Esophagus squamous epithelium (tissue), 5 donors: ENCODE data around the gene LTBP2. TPM values are rescaled to one million over a fixed set of nuclear protein-coding genes. Genes with fewer than 3 reads are reported as not detected.
A peak's percentile ranks its signal among the peaks of the same experiment; 100 is the strongest.

Source experiments
- DNase-seq: peaks from one replicate; lab custom pipeline; 2025; lab: John Stamatoyannopoulos, UW
- H3K27ac ChIP-seq, 4 donors: fragments of 200-600 bp; sonication (generic); one replicate each; pipeline ENCODE4 v1.5.1; 2016 to 2019; ENCODE audit warnings: mild to moderate bottlenecking in 1 of 4
- H3K27me3 ChIP-seq, 4 donors: fragments of 200-600 bp; sonication (generic); 1 replicate in 3 of 4; 2 replicates in 1 of 4; pipeline versions ENCODE4 v1.5.1 to v1.6.0; 2017 to 2021; ENCODE audit warnings: antibody characterized with exemption in 1 of 4
- H3K36me3 ChIP-seq, 3 donors: fragments of 200-600 bp; sonication (generic); one replicate each; pipeline ENCODE4 v1.5.1; 2016 to 2019
- H3K4me1 ChIP-seq, 3 donors: fragments of 200-600 bp; sonication (generic); one replicate each; pipeline ENCODE4 v1.5.1; 2017 to 2019
- H3K4me3 ChIP-seq, 4 donors: fragments of 200-600 bp; sonication (generic); 1 replicate in 3 of 4; 2 replicates in 1 of 4; pipeline ENCODE4 v1.5.1; 2016 to 2019; ENCODE audit warnings: mild to moderate bottlenecking in 2 of 4, moderate library complexity in 1 of 4
- H3K9me3 ChIP-seq, 3 donors: fragments of 200-600 bp; sonication (generic); one replicate each; pipeline ENCODE4 v1.5.1; 2016 to 2019
- POLR2A ChIP-seq, 4 donors: fragments of 450-650 bp; IDR thresholded peaks; one replicate each; pipeline ENCODE4 v1.6.1; 2017; ENCODE audit warnings: antibody characterized with exemption in 4 of 4, mild to moderate bottlenecking in 4 of 4, moderate library complexity in 3 of 4
- WGBS, 2 donors: methylation state at CpG; one replicate each; pipeline ENCODE4 v1.1.5; 2018; 5-methylcytosine and 5-hydroxymethylcytosine counted together
- intact Hi-C: fragments of 100-400 bp; cut with DNase I; formaldehyde crosslinking; loops from one replicate; pipeline ENCODE4 v1.15.0; 2022
- total RNA-seq, 4 donors: library from RNA; depleted of rRNA; stranded (reverse); fragments of >200 nt; gene quantifications; one replicate each; pipeline ENCODE4 v1.1.0, GENCODE V29; 2016
- TF ChIP-seq, protein P1 (sequence below), 6 experiments: fragments of 450-650 bp in 4 of 6; fragments of 200-600 bp in 2 of 6; sonication (generic) in 2 of 6; IDR thresholded peaks; one replicate each; pipeline ENCODE4 v1.5.1; 2016 to 2019; ENCODE audit warnings: antibody characterized with exemption in 6 of 6, mild to moderate bottlenecking in 4 of 6, moderate library complexity in 4 of 6
- donor health status: DM: yes; HTN: yes; CAD: no.

The LTBP2 gene
- total RNA-seq, 4 donors from 2014 or later: 10.3 to 41.6 (median 17.0) TPM

DNA sequence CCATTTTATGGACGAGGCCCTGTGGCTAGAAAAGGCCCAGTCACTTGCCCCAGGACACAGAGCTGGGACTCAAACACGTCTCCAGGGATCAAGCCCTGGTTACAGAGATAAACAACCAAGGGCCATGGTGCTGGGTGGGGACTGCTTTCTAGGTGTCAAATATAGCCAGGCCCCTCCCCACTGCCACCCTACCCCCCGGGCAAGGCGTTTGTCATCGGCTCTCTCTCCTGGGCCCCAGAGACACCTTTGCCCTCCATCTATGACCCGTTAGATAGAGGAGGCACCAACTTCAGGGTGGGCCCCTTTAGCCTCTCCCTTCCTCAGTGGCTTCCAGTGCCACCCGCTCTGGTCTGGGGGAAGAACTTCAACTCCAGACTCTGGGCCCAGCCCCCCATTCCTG, 18.0 kb downstream of the LTBP2 start:
- TF ChIP-seq, protein P1, sequence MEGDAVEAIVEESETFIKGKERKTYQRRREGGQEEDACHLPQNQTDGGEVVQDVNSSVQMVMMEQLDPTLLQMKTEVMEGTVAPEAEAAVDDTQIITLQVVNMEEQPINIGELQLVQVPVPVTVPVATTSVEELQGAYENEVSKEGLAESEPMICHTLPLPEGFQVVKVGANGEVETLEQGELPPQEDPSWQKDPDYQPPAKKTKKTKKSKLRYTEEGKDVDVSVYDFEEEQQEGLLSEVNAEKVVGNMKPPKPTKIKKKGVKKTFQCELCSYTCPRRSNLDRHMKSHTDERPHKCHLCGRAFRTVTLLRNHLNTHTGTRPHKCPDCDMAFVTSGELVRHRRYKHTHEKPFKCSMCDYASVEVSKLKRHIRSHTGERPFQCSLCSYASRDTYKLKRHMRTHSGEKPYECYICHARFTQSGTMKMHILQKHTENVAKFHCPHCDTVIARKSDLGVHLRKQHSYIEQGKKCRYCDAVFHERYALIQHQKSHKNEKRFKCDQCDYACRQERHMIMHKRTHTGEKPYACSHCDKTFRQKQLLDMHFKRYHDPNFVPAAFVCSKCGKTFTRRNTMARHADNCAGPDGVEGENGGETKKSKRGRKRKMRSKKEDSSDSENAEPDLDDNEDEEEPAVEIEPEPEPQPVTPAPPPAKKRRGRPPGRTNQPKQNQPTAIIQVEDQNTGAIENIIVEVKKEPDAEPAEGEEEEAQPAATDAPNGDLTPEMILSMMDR (IDR thresholded peaks at IDR 0.05): no peak
- no peak for TF ChIP-seq POLR2A (IDR thresholded peaks at IDR 0.05)
- Histone ChIP-seq H3K4me1 (peaks cover 22 to 91% (median 72%) of the 10 kb centered on the region in 3 donors), H3K27ac (peak overlapping the region; percentile 56 to 78 (median 76)), H3K27me3 (no peaks in the 10 kb centered on the region), H3K36me3 (no peaks in the 10 kb centered on the region), H3K9me3 (no peaks in the 10 kb centered on the region), H3K4me3 (no peak overlapping the region)
- intact Hi-C loops: no loop called here
- no peak for DNase-seq
- WGBS, 2 donors: 66 to 87% methylated on average over 3 to 6 of the region's 7 CpGs

DNA sequence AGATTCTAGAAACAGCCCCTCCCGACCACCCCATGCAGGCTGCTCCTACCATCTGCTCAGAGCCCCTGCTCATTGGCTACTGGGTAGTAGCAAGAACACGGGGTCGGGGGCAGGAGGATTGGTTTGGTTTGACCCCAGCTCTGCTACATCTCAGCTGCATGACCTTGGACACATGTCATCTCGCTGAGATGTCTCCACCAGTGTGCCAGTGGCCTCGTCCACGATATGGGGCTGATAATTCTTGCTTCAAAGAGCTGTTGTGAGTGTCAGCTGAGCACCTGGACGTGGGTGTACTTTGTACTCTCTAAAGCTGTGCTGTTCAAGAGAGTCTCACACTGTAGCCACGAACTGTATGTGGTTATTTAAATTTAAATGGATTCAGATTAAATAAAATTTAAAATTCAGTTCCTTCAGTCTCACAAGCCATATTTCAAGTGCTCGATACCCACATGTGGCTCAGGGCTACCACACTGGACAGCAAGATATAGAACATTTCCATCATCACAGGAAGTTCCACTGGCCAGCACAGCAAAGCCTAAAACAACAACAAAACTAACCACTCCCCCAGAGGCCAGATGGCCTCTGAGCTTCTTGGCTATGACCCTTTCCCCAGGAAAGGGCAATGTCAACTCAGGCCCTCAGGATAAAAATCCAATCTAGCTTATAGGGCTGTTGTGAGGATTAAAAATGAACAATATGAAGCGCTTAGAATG, 18.6 kb downstream of the LTBP2 start:
- DNase-seq: no peak
- H3K9me3 ChIP-seq: no peaks in the 10 kb centered on the region
- H3K36me3 ChIP-seq: no peaks in the 10 kb centered on the region
- peaks cover 22 to 90% (median 70%) of the 10 kb centered on the region in 3 donors for H3K4me1 ChIP-seq
- peak overlapping the region; percentile 56 to 78 (median 76) for H3K27ac ChIP-seq
- no peak overlapping the region for H3K4me3 ChIP-seq
- WGBS, 2 donors: 73% methylated on average over 10 of the region's 10 CpGs
- TF ChIP-seq, protein P1 (IDR thresholded peaks at IDR 0.05): no peak
- no peak for TF ChIP-seq POLR2A (IDR thresholded peaks at IDR 0.05)
- intact Hi-C loops: no loop called here
- no peaks in the 10 kb centered on the region for H3K27me3 ChIP-seq

DNA sequence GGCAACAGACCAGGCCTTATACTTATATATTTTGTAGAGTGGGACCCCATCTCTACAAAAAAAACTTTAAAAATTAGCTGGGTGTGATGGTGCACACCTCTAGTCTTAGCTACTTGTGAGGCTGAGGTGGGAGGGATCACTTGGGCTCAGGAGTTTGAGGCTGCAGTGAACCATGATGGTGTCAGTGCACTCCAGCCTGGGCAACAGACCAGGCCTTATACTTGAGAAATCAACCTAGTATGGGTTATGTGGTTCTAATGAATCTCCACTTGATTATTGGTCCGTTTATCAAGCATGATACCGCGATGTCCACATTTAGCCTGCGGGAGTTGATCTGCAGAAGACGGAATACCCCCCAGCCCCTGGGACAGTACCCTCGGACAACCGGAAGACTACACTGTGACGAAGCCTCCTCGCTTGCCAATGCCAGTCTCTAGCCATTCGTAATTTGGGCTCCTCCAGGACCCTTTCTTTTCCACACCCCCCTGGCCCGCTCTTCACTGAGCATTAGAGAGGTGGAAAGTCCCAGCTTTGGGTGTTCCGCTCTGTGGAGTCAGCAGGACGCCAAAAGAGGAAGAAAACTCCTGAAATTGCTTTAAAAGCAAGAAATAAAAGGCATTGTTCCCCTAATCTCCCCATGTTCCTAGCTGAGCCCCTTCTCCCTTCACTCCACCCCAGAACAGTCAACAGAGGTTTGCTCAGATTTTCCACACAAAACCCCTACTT, 19.4 kb downstream of the LTBP2 start:
- Histone ChIP-seq H3K4me3 (no peak overlapping the region), H3K27ac (peak overlapping the region; percentile 56 to 78 (median 76)), H3K4me1 (peaks cover 22 to 83% (median 69%) of the 10 kb centered on the region in 3 donors), H3K36me3 (no peaks in the 10 kb centered on the region), H3K9me3 (no peaks in the 10 kb centered on the region), H3K27me3 (no peaks in the 10 kb centered on the region)
- DNase-seq: no peak
- no peak for TF ChIP-seq POLR2A (IDR thresholded peaks at IDR 0.05)
- TF ChIP-seq, protein P1 (IDR thresholded peaks at IDR 0.05): no peak
- intact Hi-C loops: no loop called here
- 87% methylated on average over 10 to 12 of the region's 13 CpGs for whole genome bisulfite sequencing, 2 donors

DNA sequence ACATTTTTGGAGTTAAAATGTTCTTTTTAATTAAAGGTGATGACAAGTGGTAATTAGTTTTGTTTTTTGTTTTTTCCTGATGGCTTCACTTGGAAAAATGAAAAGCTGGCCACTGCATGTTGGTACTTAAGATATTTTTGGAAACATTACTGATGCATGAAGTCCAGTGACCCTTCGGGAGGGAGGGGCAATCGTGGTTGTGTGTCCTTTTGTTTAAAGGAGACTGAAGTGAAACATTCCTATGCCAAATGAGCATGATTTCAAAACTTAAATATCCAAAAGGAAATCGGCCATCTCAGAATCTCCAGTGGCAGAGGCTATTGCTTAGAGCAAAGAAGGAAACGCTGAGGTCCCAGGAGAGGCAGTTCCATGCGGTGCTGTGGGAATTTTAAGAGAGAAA, 20.1 kb downstream of the LTBP2 start:
- H3K27me3 ChIP-seq: no peaks in the 10 kb centered on the region
- peaks cover 17 to 75% (median 66%) of the 10 kb centered on the region in 3 donors for H3K4me1 ChIP-seq
- 42 to 52% methylated on average over 5 of the region's 5 CpGs for WGBS, 2 donors
- H3K36me3 ChIP-seq: no peaks in the 10 kb centered on the region
- peak overlapping the region; percentile 14 to 78 (median 66) for H3K27ac ChIP-seq
- no peak overlapping the region for H3K4me3 ChIP-seq
- no peak for DNase-seq
- intact Hi-C loops: no loop called here
- H3K9me3 ChIP-seq: no peaks in the 10 kb centered on the region
- no peak for TF ChIP-seq POLR2A (IDR thresholded peaks at IDR 0.05)
- TF ChIP-seq, protein P1 (IDR thresholded peaks at IDR 0.05): no peak

DNA sequence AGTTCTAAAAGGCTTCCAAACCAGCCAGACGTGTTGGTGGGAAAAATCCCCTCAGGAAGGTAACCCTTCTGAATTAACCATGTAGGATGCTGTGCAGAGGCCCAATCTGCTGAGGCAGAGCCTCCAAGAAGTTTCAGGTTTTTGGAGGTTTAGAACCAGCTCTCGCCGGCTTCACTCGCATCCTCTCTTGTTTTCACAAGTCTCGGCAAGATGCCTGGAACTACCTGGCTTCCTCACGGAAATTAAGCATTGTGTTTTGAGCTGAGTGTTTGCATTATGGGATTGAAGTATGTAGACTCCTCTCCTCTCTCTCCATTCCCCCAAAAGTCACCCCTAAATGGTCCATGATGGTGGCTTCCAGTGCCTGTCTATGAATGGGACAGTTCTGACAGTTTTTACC, 20.6 kb downstream of the LTBP2 start:
- 31 to 57% methylated on average over 6 of the region's 6 CpGs for WGBS, 2 donors
- Histone ChIP-seq H3K27ac (peak overlapping the region; percentile 11 to 78 (median 34)), H3K9me3 (no peaks in the 10 kb centered on the region), H3K4me3 (no peak overlapping the region), H3K4me1 (peaks cover 15 to 70% (median 64%) of the 10 kb centered on the region in 3 donors), H3K36me3 (no peaks in the 10 kb centered on the region), H3K27me3 (no peaks in the 10 kb centered on the region)
- intact Hi-C loops: no loop called here
- TF ChIP-seq POLR2A (IDR thresholded peaks at IDR 0.05): no peak
- TF ChIP-seq, protein P1 (IDR thresholded peaks at IDR 0.05): no peak
- DNase-seq: no peak
